AG10803 (cell line): ENCODE results near the gene SCGB2B2.

Experiments
- DNase-seq: peaks from one replicate; pipeline ENCODE4 v3.0.0; 2010; ENCODE audit warnings: low read depth
- H3K4me3 ChIP-seq: 2 replicates; pipeline ENCODE4 v1.5.1; 2011; ENCODE audit warnings: mild to moderate bottlenecking, low read length, control low read depth
- TF ChIP-seq, protein P1 (sequence below): conservative IDR thresholded peaks from 2 replicates; pipeline ENCODE4 v1.5.1; 2011; ENCODE audit warnings: mild to moderate bottlenecking, low read length, control low read depth, inconsistent platforms

The SCGB2B2 gene

DNA sequence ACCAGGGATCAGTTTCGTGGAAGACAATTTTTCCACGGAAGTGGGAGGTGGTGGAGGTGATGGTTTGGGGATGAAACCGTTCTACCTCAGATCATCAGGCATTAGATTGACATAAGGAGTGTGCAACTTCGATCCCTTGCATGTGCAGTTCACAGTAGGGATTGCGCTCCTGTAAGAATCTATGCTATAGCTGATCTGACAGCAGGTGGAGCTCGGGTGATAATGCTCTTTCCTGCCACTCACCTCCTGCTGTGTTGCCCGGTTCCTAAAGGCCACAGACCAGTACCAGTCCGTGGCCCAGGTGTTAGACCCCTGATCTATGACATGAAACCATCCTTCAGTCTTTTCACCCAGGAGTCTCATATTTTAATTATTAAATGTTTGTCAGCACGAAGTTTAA lies 4.5 kb upstream of the SCGB2B2 start:
- TF ChIP-seq, protein P1, sequence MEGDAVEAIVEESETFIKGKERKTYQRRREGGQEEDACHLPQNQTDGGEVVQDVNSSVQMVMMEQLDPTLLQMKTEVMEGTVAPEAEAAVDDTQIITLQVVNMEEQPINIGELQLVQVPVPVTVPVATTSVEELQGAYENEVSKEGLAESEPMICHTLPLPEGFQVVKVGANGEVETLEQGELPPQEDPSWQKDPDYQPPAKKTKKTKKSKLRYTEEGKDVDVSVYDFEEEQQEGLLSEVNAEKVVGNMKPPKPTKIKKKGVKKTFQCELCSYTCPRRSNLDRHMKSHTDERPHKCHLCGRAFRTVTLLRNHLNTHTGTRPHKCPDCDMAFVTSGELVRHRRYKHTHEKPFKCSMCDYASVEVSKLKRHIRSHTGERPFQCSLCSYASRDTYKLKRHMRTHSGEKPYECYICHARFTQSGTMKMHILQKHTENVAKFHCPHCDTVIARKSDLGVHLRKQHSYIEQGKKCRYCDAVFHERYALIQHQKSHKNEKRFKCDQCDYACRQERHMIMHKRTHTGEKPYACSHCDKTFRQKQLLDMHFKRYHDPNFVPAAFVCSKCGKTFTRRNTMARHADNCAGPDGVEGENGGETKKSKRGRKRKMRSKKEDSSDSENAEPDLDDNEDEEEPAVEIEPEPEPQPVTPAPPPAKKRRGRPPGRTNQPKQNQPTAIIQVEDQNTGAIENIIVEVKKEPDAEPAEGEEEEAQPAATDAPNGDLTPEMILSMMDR, result no peak

DNA sequence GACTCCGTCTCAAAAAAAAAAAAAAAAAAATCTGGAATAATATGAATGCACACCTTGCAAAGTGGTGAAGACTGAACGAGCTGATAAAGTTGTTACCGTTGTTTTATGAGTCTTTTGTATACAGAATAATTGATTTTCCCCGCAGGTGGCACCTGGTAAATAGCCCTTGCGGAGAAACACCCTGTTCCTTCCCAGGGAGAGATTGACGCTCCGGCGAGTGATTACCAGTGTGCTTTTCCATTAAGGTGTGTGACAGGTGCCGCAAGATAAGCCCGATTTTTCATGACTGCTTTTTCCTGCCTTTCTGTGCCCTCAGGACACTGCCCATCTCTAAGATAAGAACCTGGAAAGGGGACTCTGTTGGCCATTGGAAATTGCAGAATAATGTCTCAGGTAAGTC lies 1.5 kb upstream of the SCGB2B2 start:
- peak overlapping the region; percentile 72 for H3K4me3 ChIP-seq
- TF ChIP-seq, protein P1, result no peak
- no peak for DNase-seq

More for the DNA sequence above, 4.5 kb upstream of the SCGB2B2 start:
- H3K4me3 ChIP-seq, result no peak overlapping the region
- DNase-seq, result no peak

DNA sequence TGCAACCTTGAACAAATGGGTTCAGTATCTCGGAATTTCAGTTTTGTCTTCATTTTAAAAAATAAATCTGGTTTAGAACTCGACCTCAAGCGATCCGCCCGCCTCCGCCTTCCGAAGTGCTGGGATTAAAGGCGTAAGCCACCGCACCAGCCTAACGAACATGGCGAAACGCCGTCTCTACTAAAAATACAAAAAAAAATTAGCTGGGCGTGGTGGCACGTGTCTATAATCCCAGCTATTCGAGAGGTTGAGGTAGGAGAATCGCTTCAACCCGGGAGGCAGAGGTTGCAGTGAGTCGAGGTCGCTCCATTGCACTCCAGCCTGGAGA lies 1.1 kb upstream of the SCGB2B2 start:
- TF ChIP-seq, protein P1, result no peak
- H3K4me3 ChIP-seq, result peak overlapping the region; percentile 72
- DNase-seq, result no peak

- peak; percentile 97 for DNase-seq
- H3K4me3 ChIP-seq, result peak within 1 kb of the TSS; percentile 72
- TF ChIP-seq, protein P1, result no peak
These were observed 576 bp upstream of the SCGB2B2 start, which contains the start of gene ZNF302 for GRCh38 chr19:34677386-34678084. ZNF302 (plus strand) TSS chr19:34677678; CDS start chr19:34678805, 1,127 bp downstream.

- H3K4me3 ChIP-seq, result no peak overlapping the region
- no peak for DNase-seq
- TF ChIP-seq, protein P1, result no peak
These were observed 1.0 kb downstream of the SCGB2B2 start for GRCh38 chr19:34675919-34676318.

GRCh38 chr19:34675250-34675649 lies 1.7 kb downstream of the SCGB2B2 start:
- TF ChIP-seq, protein P1, result no peak
- H3K4me3 ChIP-seq, result no peak overlapping the region
- no peak for DNase-seq

DNA sequence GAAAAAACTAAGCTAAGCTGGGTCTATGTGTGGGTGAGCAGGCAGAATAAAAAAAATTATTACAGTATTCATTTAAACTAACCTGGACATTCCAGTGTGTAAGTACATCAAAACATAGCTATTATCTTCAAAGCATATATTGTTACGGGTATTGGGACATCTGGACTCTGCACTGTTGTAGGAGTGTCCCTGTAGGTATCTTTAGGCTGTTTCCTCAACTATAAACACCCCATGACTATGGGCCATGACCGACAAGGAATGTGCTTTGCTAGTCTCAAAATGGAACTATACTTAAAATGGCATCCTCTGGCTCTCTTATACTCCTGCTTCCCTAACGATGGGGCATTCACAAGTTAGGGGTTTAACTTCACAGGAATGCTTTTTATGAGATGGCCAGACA lies 3.4 kb downstream of the SCGB2B2 start:
- H3K4me3 ChIP-seq, result no peak overlapping the region
- TF ChIP-seq, protein P1, result no peak
- DNase-seq, result no peak
